ENCODE measurements around the gene CDH7.

Gene CDH7, protein sequence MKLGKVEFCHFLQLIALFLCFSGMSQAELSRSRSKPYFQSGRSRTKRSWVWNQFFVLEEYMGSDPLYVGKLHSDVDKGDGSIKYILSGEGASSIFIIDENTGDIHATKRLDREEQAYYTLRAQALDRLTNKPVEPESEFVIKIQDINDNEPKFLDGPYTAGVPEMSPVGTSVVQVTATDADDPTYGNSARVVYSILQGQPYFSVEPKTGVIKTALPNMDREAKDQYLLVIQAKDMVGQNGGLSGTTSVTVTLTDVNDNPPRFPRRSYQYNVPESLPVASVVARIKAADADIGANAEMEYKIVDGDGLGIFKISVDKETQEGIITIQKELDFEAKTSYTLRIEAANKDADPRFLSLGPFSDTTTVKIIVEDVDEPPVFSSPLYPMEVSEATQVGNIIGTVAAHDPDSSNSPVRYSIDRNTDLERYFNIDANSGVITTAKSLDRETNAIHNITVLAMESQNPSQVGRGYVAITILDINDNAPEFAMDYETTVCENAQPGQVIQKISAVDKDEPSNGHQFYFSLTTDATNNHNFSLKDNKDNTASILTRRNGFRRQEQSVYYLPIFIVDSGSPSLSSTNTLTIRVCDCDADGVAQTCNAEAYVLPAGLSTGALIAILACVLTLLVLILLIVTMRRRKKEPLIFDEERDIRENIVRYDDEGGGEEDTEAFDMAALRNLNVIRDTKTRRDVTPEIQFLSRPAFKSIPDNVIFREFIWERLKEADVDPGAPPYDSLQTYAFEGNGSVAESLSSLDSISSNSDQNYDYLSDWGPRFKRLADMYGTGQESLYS

DNA sequence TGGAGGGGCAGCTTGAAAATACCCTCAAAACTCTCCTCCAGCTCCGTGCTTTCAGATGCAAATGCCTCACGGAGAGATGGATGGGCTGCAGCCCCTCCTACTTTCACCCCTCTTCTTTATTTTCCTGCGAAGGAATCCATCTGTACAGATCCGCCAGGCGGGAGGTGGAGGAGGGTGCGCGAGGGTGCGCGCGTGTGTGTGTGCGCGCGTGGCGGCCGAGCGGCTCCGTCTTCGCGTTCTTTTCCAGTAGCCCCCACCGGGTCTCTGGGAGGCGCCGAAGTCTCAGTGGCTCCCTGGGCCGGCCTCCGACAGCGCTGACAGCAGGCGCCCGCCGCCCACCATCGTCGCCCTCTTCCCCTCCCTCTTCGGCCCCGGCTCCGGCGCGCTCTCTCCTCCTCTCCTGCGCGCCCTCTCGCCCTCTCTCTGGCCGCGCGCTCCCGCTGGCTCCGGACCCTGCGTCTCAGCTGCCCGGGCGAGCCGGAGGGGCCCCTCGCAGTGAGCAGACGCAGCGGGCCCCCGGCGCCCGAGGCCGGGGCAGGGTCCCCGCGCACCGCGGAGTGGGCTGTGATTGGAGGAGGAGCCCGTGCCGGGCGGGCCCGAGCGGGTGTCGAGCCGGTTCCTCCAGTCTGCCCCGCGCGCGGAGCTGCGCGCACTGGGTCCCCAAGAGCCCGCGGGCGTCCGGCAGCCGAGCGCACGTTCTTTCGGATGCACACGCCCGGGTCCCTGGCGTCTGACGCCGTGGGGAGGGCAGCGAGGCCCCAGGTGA lies at the start of gene CDH7:
Gene CDH7 (plus strand): TSS at position 624 of the 766 bp plus-strand sequence. CDS start 11,831 bp downstream, outside the sequence.
- no peak for DNase-seq

DNA sequence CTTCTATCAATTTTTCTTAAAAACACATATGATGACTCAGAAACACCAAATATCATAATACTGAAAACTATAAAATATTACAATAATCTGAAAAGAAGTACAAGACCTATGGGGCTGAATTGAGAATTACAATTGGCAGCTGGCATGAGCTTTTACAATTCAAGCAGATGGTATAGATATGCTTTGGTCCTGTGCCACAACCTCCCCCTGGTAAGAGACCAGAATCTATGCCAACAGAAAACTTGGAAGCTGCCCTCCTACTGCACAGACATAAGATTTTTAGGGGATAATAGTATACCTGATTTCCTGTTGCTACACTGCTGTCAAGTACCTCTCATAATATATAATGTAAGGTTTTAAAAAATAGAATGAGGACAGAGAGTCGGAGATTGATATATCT lies 46.8 kb upstream of the CDH7 start:
- DNase-seq, result no peak

DNA sequence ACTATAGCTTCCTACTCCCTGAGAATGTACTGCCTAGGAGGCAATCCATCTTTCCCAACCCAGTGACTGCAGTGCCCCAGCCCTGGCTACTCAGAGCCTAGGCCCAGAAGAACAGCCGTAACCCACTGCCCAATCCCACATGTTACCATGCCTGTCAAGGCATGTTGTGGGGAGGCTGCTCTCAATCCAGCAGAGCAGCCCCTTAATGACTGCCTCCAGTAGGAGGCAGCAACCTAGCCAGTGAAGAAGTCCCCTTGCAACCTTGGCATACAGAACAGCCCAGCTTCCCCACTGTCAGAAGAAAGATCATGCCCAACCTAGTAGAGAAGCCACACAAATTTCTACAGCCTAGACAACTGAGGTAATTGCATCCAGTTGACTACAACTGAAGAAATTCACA lies 44.2 kb upstream of the CDH7 start:
- DNase-seq, result no peak

DNA sequence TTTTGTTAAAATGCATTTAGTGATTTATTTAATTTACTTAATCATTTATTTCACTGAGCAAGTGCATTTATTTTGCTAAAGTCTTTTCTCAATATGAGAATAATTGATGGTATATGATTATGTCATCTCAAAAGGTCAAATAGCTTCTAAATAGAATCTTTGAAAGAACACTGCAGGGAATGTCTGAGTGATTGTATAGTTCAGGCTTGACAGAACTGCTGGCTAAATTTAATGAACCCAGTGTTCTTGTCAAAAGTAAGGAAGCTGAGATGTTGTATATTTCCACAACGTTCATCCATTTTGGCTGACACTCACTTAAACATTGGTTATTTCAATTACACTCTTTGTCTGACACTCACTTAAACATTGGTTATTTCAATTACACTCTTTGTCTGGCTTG lies 39.3 kb upstream of the CDH7 start:
- no peak for DNase-seq

DNA sequence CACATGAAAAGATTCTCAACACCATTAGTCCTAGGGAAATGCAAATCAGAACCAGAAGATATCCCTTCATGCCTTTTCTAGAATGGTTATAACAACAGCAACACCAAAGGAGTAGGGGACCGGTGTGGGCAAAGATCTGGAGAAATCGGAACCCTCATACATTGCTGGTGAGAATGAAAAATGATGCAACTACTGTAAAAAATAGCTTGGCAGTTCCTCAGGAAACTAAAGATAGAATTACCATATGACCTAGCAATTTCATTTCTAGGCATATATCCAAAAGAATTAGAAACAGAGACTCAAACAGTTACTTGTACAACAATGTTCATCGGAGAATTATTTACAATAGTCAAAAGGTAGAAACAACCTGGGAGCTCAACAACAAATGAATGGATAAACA lies 29.2 kb upstream of the CDH7 start:
- DNase-seq, result no peak

DNA sequence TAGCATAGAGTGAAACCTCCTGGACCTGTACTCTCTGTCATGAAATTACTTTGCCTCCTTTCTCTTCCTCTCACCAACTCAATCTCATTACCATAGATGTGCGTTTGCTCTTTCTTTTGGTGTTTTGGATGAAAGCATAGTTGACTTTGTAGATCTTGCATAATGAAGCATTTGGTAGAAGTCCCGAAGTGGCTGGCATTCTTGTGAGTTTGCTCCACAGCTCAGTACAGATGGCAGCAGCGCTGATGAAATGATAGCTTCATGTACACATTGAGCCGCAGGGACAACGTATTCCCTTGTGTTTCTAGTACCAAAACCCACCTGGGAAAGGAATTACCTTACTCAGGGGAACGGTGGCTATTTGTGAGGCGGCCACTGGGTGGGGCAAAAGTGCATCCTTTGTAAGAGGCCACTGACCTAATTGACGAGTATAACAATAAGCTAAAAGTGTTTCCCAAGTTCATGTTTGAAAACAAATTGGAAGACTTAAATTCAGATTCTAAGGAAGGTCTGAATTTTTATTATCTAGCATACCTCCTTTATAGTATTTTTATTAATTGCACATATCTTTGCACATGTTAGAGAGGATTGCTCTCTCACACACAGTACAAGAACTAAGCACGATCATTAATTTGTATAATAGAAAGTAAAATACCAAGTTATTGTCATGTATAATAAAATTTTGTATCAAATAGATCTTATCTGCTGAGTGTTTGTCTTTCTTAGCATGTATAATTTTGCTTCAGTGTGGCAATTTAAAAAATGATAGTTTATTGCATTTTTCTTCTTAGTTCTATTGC lies 25.4 kb upstream of the CDH7 start:
- no peak for DNase-seq

DNA sequence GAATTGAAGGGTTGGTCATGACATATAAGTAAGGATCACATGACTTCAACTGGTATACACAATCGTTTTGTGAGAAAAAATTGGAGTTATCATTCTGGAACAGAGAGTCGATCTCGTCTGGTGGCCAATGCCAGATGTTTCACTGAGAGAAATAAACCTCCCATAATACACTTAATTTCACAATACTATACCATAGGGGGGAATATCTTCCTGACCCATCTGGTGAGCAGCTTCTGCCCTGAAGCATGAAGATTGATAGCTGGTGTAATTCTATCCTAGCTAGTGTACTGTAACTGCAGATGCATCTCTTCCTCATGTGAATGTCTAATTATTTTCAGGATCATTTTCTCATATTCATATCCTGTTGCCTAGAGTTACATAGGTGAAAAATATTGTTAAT lies 15.7 kb upstream of the CDH7 start:
- DNase-seq, result no peak

DNA sequence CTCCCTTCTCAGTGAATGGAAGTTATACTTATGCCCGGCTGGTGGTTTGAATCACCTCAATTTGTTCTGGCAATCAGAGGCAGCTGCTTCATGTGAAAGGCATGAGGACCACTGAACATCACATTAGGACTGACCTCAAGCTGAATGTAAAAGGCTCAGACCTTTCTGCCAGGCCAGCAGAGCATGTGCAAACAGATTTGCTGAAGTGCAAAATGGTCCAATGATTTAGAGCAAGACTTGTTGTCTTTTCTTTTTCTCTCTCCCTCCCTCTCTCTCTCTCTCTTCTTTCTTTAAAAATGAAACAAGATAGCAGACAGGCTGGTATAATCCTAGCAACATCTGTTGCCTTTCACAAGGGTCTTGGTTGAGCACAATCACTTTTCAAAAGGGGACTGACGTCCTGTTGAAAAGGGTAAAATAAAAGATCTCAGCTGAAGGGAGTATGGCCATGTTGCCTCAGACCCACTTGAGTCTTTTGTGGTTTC lies 13.3 kb upstream of the CDH7 start:
- DNase-seq, result no peak

DNA sequence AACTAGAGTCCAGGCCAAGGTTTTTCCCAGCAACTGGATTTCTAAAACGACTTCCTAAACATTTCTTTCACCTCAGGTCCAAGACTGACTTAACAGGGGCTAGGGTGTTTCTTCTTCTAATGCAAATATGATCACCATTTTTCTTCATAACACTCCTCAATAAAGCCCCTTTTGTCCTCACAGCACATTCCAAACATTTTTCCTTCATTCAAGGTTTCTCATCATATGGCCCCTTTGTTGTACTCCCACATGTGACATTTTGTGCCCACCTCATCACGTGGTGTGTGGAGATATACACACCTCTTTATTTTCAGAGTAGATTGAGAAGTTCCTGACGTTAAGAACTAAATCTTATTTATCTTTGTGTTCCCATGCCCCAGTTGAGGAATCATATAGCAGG lies 3.9 kb upstream of the CDH7 start:
- DNase-seq, result no peak

DNA sequence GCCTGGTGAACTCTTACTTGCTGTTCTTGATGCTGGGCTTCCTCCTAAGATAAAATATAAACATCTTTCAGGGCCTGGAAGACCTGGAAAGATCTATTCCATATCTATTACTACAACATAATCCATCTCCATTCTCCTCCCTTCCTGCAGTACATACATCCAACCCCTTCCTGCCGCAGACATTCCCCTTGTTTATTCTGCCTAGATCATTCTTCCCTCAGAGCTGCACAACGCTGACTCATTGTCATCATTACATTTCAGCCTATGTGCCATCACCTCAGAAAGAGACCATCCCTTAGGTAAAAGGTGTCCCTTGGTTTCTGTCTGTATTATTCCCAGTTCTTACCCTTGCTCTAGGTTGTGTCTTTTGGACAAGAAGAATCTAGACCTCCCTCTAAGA lies 2.5 kb upstream of the CDH7 start:
- DNase-seq, result no peak

DNA sequence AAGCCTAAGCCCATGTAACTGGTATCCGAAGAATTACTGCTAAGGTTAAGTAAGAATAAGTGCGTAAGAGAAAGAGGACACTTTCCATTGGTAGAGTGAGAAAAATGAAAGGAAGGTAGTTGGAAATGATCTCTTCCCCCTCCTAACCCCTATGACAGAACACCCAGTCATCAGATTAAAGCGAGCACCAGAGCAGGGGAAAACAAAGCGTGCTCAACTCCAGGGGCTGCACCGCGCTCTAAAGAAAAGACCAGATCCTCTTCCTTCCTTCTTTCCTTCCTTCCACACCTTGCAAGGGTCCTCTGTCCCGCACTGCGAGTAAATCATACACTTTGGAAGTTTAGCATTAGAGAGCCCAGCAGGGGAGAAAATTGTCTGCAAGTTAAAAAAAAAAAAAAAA lies 971 bp upstream of the CDH7 start:
- no peak for DNase-seq

DNA sequence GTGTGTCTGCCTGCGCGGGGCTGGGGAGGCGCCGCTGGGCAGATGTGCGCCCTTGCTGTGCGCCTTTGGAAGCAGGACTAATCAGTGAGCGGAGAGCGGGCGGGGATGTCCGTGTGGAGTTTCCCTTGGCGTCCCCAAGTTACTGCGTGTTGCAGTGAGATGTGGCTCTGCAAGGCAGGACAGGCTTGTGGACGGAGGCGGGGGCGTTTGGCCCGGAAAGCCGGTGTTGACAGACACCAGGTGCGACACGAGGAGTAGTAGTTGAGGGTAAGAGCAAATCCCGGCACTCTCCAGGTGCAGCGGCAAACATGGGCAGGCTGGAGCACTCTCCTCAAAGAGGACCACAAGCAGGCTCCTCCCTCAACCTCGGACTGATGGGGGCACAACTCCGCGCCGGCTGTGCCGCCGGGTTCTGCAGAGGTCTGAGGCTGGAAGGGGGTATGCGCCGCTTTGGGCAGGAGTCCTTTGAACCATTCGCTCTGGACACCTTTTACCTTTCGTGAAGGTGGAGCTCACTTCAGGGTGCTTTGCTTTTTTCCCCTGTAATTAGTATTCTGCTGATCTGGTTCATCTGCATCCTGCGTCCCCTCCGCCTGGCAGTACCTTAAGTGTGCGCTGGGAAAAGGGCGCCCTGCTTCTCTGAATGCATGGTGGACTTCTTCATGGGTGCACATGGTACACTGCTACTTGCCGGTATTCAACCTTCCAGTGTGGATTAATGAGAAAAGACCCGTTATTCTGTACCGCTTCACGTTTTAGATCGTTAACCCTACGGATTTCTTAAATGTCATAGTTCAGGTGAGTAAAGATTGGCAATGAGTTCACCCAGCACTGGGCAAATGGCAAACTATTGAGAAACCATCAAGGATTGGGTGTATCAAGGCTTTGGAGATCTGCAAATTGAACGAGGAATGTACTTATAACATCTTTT lies 608 bp downstream of the CDH7 start:
- no peak for DNase-seq

DNA sequence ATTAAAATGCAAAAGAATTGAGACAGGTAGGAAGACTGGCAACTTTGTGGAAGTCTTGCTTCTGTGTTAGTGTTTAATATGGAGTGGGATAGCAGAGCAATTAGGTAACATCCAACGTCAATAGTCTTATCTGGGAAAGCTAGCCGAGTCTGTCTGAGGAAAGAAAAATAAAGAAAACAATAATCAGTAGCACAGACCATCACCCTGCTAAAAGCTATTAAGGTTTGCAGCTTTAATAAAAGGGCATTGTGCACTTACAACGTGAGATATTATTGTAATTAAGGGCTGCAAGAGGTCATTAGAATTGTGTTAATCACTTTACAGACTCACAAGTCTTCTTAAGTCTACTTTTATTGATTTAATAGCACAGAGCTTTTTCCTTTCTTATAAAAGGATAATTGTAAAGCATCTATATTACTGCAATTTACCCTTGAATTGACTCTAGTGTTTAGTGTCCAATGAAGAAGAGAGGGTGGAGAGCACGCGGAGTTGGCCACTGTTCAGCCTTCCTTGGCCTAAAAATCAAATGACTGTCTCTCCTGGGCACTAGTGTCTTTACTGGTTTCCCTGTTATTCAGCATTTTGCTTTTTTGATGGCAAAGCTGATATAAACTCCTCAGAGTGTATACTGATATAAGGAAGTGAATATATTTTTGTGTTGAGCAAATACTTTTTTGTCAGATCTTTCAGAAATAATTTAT lies 2.0 kb downstream of the CDH7 start:
- DNase-seq, result no peak

DNA sequence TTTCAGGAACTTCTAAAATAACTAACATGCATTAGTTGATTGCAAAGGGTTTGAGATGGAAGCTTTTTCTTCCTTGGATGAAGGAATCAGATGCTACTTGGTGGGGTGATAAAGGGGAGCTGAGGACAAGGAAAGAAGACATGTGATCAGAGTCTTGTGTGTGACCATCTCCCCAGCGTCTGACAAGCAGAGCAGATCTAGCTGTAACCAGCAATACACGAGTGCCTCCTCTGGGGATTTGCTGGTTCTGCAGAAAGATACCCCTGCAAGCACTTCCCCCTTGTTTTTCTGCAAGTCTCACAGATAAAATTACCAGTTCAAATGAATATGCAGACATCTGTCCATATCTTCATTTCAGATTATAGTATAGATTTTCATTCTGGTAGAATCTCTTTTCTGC lies 2.7 kb downstream of the CDH7 start:
- DNase-seq, result no peak

DNA sequence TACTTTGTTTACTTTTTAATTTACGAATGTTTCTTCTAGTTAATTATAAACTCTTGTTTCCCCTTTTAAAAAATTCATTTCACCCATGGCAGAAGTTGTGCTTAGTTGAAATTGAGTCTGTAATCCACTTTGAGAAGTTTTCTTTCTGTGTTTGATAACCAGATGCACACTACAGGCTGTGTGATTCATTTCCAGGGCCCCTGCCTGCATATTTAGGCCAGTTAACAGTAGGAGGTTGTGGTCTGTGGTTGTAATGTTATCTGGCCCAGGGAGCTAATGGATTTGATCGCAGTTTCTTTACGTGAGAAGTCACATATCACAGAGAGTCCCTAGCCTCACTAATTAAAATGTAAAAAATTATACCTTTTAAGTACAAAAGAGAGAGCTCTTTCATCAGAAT lies 3.3 kb downstream of the CDH7 start:
- DNase-seq, result no peak

DNA sequence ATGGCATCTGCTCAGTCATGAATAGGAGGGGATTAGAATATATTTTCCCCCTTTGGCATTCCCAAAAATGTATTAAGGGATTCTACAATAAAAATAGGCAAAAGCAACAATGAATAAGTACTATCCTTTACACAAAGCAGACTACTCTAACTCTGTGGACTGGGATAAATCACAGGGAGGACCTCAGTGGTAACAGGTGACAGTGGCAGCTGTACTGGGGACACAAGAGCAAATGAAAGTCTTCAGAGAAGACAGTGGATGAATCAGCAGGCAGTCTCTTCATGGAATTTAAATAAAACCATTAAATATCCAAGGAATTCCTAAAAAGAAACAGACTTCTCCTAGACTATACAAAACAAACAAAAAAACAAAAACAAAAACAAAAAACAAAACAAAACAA lies 4.8 kb downstream of the CDH7 start:
- DNase-seq, result no peak

DNA sequence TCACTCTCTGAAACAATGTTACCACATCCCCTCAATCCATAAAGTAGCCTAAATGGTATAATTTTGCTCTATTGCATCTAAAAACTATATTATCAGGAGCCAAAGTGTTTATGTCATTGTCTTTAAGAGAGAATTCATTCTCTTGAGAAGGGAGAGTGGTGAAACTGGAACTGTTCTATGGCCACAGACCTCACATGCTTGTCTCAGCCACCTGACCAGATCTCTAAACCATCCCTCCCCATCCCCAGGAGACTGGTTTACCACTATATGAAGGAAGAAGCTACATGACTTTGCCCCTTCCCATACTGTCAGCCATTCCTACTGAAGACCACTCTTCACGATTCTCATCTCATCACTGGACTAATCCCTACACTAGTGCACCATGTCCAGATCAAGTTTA lies 9.6 kb downstream of the CDH7 start:
- DNase-seq, result no peak

DNA sequence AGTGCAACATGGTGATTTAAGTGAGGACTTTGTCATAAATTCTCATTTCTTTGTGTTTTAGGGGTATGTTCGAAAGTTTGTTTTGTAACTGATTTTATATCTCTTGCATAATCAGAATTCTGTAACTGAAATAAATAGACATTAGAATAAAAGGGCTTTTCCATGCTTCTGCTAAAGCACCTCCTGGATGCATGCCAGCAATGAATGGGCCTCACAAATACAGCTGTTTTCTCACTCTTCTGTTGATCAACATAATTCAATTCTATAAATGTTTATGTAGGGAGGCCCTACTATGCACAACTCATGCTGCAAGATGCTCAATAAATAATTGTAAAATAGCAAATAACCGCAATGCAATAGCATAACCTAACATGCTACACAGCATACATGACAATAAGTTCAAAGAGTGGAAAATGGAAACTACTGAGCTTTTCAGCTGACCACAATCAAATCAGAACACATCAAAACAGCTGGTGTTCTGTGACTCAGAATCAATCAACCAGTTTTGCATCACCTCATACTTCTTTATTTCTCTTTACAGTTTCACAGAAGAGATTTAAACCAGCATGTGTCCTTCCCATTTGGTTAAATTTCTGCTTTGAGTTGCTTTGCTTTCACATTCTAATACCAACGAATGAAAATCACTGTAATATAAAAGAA lies 11.0 kb downstream of the CDH7 start:
- DNase-seq, result no peak

DNA sequence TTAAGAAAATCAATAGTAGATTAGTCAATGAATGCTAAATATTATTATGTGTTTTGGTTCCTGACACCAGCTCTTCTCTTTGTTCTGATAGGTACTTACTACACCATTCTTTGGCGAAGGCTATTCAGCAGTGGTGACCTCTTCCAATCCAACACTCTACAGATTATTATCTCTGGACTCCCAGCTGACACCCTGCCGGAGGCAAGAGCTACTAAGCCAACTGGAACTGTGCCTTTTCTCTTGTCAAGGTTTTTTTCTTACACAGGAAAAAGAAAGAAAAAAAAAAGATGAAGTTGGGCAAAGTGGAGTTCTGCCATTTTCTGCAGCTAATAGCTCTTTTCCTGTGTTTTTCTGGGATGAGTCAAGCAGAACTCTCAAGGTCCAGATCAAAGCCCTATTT lies 11.7 kb downstream of the CDH7 start:
- DNase-seq, result no peak

DNA sequence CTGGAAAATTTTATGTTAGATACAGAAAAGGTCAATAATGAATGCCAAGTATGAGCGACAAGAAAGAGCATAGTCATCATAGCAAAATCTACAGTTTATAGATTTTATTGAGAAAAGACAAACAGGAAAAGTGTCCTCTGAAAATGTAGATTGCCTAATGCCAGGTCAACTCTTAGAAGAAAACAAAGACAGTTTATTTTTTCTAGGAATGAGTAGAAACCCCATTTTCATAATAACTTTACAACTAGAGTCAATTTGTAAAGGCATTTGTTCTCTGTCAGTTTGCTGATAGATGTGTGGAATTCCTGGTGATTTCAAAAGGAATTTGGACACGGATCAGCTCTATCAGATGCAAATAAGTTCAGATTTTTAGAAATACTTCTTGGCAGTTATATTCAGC lies 16.6 kb downstream of the CDH7 start:
- no peak for DNase-seq
